ENCODE results near the gene UBAC2. TPM values are rescaled to one million over a fixed set of nuclear protein-coding genes. Genes with fewer than 3 reads are reported as not detected.
A peak's percentile ranks its signal among the peaks of the same experiment; 100 is the strongest.

The UBAC2 gene
- total RNA-seq, 2 donors from 2014 or later = 72.7 to 80.4 TPM

DNA sequence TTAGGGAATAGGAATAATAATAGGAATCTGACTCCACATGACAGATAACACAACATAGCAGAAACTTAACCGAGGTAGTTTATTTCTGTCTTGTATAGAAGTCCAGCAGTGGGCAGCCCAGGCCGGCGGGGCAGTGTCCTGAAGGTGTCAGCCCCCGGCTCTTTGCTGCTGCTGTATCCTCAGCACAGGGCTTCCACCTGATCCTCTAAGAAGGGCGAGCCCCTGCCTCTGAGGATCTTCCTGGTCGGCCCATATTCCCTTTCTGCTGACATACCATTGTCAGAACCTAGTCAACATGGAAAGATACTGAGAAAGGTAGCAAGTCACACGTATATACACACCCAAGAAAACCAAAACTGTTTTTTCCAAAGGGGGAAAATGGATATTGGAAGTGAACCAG, 162.7 kb downstream of the UBAC2 start:
- no peaks in the 10 kb centered on the region for H3K27me3 ChIP-seq (ENCODE audit: control insufficient read depth, insufficient read depth, low read length, poor library complexity, severe bottlenecking)
- TF ChIP-seq, protein P1, sequence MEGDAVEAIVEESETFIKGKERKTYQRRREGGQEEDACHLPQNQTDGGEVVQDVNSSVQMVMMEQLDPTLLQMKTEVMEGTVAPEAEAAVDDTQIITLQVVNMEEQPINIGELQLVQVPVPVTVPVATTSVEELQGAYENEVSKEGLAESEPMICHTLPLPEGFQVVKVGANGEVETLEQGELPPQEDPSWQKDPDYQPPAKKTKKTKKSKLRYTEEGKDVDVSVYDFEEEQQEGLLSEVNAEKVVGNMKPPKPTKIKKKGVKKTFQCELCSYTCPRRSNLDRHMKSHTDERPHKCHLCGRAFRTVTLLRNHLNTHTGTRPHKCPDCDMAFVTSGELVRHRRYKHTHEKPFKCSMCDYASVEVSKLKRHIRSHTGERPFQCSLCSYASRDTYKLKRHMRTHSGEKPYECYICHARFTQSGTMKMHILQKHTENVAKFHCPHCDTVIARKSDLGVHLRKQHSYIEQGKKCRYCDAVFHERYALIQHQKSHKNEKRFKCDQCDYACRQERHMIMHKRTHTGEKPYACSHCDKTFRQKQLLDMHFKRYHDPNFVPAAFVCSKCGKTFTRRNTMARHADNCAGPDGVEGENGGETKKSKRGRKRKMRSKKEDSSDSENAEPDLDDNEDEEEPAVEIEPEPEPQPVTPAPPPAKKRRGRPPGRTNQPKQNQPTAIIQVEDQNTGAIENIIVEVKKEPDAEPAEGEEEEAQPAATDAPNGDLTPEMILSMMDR (conservative IDR thresholded peaks at IDR 0.05) = no peak
- H3K4me1 ChIP-seq (ENCODE audit: control insufficient read depth, insufficient read depth, low read length) = peaks cover 4% of the 10 kb centered on the region
- no peak overlapping the region for H3K9ac ChIP-seq (ENCODE audit: extremely low read depth, low read length, poor library complexity, severe bottlenecking)
- H3K27ac ChIP-seq (ENCODE audit: low read depth, low read length) = no peak overlapping the region
- H3K27me3 Mint-ChIP-seq (ENCODE audit: insufficient read depth) = no peaks in the 10 kb centered on the region
- H3K4me3 Mint-ChIP-seq = no peak overlapping the region
- H3K4me1 Mint-ChIP-seq = peaks cover 20% of the 10 kb centered on the region
- WGBS, 2 experiments (ENCODE audit: insufficient coverage in 1 of 2, insufficient read length in 1 of 2) = 87 to 95% methylated on average over 5 to 7 of the region's 7 CpGs
- peaks cover 35% of the 10 kb centered on the region for H3K36me3 ChIP-seq (ENCODE audit: control insufficient read depth, insufficient read depth, low read length)
- peak; percentile 42 for DNase-seq
- no peaks in the 10 kb centered on the region for H3K9me3 Mint-ChIP-seq
- no peak overlapping the region for H3K4me3 ChIP-seq (ENCODE audit: low read length)
- H3K36me3 Mint-ChIP-seq (ENCODE audit: low read depth) = peaks cover 18% of the 10 kb centered on the region
- no peaks in the 10 kb centered on the region for H3K9me3 ChIP-seq (ENCODE audit: control insufficient read depth, low read length)
- H3K27ac Mint-ChIP-seq = no peak overlapping the region

DNA sequence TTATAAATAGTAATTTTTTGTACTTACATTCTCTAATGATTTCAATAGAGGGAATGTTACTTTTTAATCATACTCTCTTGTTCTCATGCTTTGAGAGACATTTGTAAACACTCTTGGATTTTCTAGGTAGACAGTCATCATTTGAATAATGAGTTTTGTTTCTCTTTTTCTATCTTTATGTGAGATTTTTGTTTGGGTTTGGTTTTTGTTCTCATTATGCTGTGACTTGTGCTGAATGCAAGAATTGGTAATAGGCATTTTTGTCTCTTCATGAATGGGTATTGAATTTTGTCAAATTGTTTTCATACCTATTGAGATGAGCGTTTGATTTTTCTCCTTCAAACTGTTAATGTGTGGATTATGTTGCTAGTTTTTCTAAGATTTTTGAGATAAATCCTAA, 163.3 kb downstream of the UBAC2 start:
- no peak overlapping the region for H3K4me3 ChIP-seq (ENCODE audit: low read length)
- TF ChIP-seq, protein P1 (conservative IDR thresholded peaks at IDR 0.05) = no peak
- H3K27ac Mint-ChIP-seq = no peak overlapping the region
- H3K9me3 ChIP-seq (ENCODE audit: control insufficient read depth, low read length) = no peaks in the 10 kb centered on the region
- H3K36me3 ChIP-seq (ENCODE audit: control insufficient read depth, insufficient read depth, low read length) = peaks cover 38% of the 10 kb centered on the region
- 90% methylated on average over 1 of the region's 1 CpG; no CpG with 5 or more reads in 1 of the 2 experiments for WGBS, 2 experiments (ENCODE audit: insufficient coverage in 1 of 2, insufficient read length in 1 of 2)
- H3K9me3 Mint-ChIP-seq = no peaks in the 10 kb centered on the region
- H3K4me1 Mint-ChIP-seq = peaks cover 15% of the 10 kb centered on the region
- H3K4me1 ChIP-seq (ENCODE audit: control insufficient read depth, insufficient read depth, low read length) = peaks cover 4% of the 10 kb centered on the region
- H3K27me3 Mint-ChIP-seq (ENCODE audit: insufficient read depth) = no peaks in the 10 kb centered on the region
- DNase-seq = no peak
- no peaks in the 10 kb centered on the region for H3K27me3 ChIP-seq (ENCODE audit: control insufficient read depth, insufficient read depth, low read length, poor library complexity, severe bottlenecking)
- no peak overlapping the region for H3K27ac ChIP-seq (ENCODE audit: low read depth, low read length)
- no peak overlapping the region for H3K4me3 Mint-ChIP-seq
- no peak overlapping the region for H3K9ac ChIP-seq (ENCODE audit: extremely low read depth, low read length, poor library complexity, severe bottlenecking)
- peaks cover 18% of the 10 kb centered on the region for H3K36me3 Mint-ChIP-seq (ENCODE audit: low read depth)

DNA sequence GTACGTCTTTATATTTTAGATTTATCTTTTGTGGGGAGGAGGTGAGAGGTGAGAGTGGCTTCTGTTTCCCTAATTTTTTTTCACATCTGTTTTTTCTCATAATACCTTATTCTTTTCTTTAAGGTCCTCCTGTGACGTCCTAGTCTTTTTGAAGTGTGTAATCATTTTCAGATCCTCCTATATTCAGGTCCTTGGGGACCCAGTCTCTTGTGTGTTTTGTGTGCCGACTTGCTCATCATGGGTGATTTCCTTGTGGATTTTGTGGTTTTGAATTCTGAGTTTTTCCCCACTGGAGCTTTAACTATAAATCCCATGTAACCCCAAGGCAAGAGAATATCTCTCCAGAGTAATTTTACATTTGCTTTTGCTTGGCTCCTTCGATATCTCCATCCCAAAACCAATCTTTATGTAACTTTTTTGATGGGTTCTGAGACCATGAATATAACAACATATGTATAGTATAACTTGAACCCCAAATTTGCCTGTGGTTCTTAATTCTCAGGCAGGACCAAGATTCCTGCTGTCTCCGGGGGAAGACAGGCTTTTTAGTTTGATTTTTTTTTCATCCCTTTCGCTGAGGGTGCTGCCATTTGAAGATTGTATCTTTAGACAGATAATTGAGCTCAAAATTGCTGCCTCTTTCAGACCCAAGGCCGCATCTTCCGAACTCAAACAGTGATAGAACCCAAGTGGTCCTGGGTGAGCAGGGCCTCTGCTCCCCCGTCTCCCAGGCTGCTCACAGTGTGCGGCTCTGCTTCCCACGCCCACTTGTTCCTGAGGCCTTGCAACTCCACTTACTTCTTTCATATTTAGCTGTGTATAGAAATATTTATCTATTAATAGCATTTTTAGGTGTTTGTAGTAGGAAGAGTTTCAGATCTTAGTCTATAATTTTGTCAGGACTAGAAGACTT, 165.7 kb downstream of the UBAC2 start:
- H3K36me3 ChIP-seq (ENCODE audit: control insufficient read depth, insufficient read depth, low read length) = peaks cover 55% of the 10 kb centered on the region
- Mint-ChIP-seq H3K4me3 (no peak overlapping the region), H3K36me3 (ENCODE audit: low read depth) (peaks cover 24% of the 10 kb centered on the region), H3K27me3 (ENCODE audit: insufficient read depth) (no peaks in the 10 kb centered on the region), H3K9me3 (no peaks in the 10 kb centered on the region), H3K4me1 (peaks cover 9% of the 10 kb centered on the region), H3K27ac (no peak overlapping the region)
- H3K27me3 ChIP-seq (ENCODE audit: control insufficient read depth, insufficient read depth, low read length, poor library complexity, severe bottlenecking) = no peaks in the 10 kb centered on the region
- 75 to 91% methylated on average over 4 to 9 of the region's 11 CpGs for WGBS, 2 experiments (ENCODE audit: insufficient coverage in 1 of 2, insufficient read length in 1 of 2)
- H3K4me3 ChIP-seq (ENCODE audit: low read length) = no peak overlapping the region
- no peak overlapping the region for H3K9ac ChIP-seq (ENCODE audit: extremely low read depth, low read length, poor library complexity, severe bottlenecking)
- H3K27ac ChIP-seq (ENCODE audit: low read depth, low read length) = no peak overlapping the region
- TF ChIP-seq, protein P1 (conservative IDR thresholded peaks at IDR 0.05) = no peak
- H3K4me1 ChIP-seq (ENCODE audit: control insufficient read depth, insufficient read depth, low read length) = no peaks in the 10 kb centered on the region
- DNase-seq = peak; percentile 25
- H3K9me3 ChIP-seq (ENCODE audit: control insufficient read depth, low read length) = no peaks in the 10 kb centered on the region
